A204.1 (cell line): Measurements from ENCODE around the gene LENG8.
"Not testable (repeated sequence)": the region's sequence is repeated elsewhere in the genome, so short reads cannot be mapped to it uniquely, and the experiment has no call there.

Experiments
- FAIRE-seq: peaks from 2 replicates; lab custom pipeline; 2012; peaks lifted over from hg19 to GRCh38; lab: Jason Lieb, UNC

Gene LENG8

GRCh38 chr19:54444737-54445136 lies 4.3 kb upstream of the LENG8 start:
- FAIRE-seq, result no peak

GRCh38 chr19:54446349-54446748 lies 2.6 kb upstream of the LENG8 start:
- FAIRE-seq, result not testable (repeated sequence)

GRCh38 chr19:54448040-54448773 lies 792 bp upstream of the LENG8 start:
- no peak for FAIRE-seq

- no peak for FAIRE-seq
Observed at GRCh38 chr19:54449701-54450069, 686 bp downstream of the LENG8 start.

- FAIRE-seq, result no peak
Observed at GRCh38 chr19:54451331-54451871, 2.4 kb downstream of the LENG8 start.

GRCh38 chr19:54451997-54452396 lies 3.0 kb downstream of the LENG8 start:
- no peak for FAIRE-seq

- FAIRE-seq, result no peak
Observed at GRCh38 chr19:54452626-54453025, 3.6 kb downstream of the LENG8 start.

- no peak for FAIRE-seq
Observed at GRCh38 chr19:54453921-54454780, 5.2 kb downstream of the LENG8 start.

- FAIRE-seq, result no peak
Observed at GRCh38 chr19:54454781-54455675, 6.0 kb downstream of the LENG8 start.

GRCh38 chr19:54455786-54456422 lies 6.9 kb downstream of the LENG8 start:
- no peak for FAIRE-seq

GRCh38 chr19:54456423-54457373 lies 7.7 kb downstream of the LENG8 start:
- FAIRE-seq, result no peak

- no peak for FAIRE-seq
Observed at GRCh38 chr19:54457773-54458647, 9.0 kb downstream of the LENG8 start.

GRCh38 chr19:54458648-54459281 lies 9.8 kb downstream of the LENG8 start:
- no peak for FAIRE-seq

GRCh38 chr19:54459282-54460229 lies 10.6 kb downstream of the LENG8 start:
- no peak for FAIRE-seq

- no peak for FAIRE-seq
Observed at GRCh38 chr19:54460230-54461005, 11.4 kb downstream of the LENG8 start.

GRCh38 chr19:54461210-54461609 lies 12.2 kb downstream of the LENG8 start:
- FAIRE-seq, result no peak

GRCh38 chr19:54461613-54462012 lies 12.6 kb downstream of the LENG8 start:
- FAIRE-seq, result no peak
